ENCODE data around the gene WDR35. TPM values are rescaled to one million over a fixed set of nuclear protein-coding genes. Genes with fewer than 3 reads are reported as not detected.
A peak's percentile ranks its signal among the peaks of the same experiment; 100 is the strongest.

WDR35 gene
- total and polyA plus RNA-seq, 4 donors: 0.97 to 3.8 (median 1.6) TPM

DNA sequence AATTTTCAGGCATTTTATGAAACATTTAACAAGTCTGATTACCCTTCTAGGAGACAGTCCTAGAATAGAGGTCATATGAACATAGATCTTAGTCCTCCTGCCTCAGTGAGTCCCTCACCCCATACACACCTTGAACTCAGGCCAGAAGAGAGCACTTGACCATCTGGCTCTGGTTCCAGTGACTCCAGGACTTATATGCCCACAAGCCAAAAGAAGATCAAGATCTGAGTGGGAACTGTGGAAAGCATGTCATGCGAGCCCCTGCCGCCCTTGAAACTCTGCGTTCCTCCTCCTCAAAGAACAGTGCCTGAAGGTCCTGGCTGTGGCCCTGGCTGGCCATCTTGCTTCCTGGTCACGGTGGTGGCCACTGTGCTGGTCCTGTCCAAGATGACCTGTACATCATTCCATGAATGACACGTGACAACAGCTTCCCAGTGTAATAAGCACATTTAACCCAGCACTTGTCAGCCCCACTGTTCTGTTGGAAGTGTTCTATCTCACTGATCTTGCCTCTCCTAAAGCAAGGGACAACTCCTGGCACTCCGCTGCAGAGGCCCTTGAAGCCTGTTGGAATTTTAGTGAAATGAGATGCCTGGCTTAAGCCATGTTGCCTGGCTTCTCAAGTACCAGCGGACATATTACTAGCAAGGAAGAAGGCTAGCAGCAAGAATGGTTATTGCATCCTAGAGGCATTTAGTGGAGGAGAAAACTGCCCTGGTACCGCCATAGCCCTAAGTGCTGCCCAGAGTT is 105.8 kb downstream of the WDR35 start:
- Histone ChIP-seq H3K9me3 (ENCODE audit: control insufficient read depth in 4 of 4, low read length in 3 of 4) (no peaks in the 10 kb centered on the region), H3K4me3 (ENCODE audit: low read depth in 1 of 3, low read length in 3 of 3) (no peak overlapping the region), H3K4me1 (ENCODE audit: control insufficient read depth in 4 of 4, insufficient read depth in 4 of 4, low read length in 3 of 4) (no peaks in the 10 kb centered on the region), H3K27me3 (ENCODE audit: control insufficient read depth in 4 of 4, insufficient read depth in 4 of 4, low read length in 3 of 4) (no peaks in the 10 kb centered on the region), H3K9ac (ENCODE audit: low read depth in 1 of 2, low read length in 2 of 2) (no peak overlapping the region), H3K27ac (ENCODE audit: low read depth in 1 of 2, low read length in 2 of 2) (no peak overlapping the region), H3K36me3 (ENCODE audit: control insufficient read depth in 4 of 4, insufficient read depth in 3 of 4, low read depth in 1 of 4, low read length in 3 of 4) (no peaks in the 10 kb centered on the region)
- TF ChIP-seq YY1 (IDR thresholded peaks at IDR 0.05): no peak
- WGBS: 97% methylated on average over 8 of the region's 8 CpGs
- peak; percentile 30 for DNase-seq (ENCODE audit: low spot score)

DNA sequence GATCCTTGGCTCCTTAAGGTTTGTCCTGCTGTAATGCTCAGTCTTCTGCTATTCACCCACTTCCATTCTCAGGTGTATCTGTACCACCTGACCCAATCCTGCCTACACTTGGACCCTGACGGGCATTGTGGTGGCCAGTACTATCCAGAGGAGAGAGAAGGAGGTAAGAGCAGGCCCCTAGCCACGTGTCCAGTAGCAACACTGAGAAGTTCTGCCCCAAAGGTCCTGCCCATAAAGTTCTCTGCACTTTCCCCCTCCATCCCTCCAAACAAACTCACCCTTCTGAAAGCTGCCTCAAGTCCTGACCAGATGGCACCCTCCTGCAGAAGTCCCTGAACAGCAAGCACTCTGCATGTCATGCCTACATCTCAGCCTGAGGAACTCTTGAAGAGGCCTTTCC is 106.4 kb downstream of the WDR35 start:
- H3K27ac ChIP-seq (ENCODE audit: low read depth in 1 of 2, low read length in 2 of 2): no peak overlapping the region
- H3K27me3 ChIP-seq (ENCODE audit: control insufficient read depth in 4 of 4, insufficient read depth in 4 of 4, low read length in 3 of 4): no peaks in the 10 kb centered on the region
- DNase-seq (ENCODE audit: low spot score): peak; percentile 22
- H3K36me3 ChIP-seq (ENCODE audit: control insufficient read depth in 4 of 4, insufficient read depth in 3 of 4, low read depth in 1 of 4, low read length in 3 of 4): no peaks in the 10 kb centered on the region
- H3K9me3 ChIP-seq (ENCODE audit: control insufficient read depth in 4 of 4, low read length in 3 of 4): no peaks in the 10 kb centered on the region
- TF ChIP-seq EGR1 (IDR thresholded peaks at IDR 0.05; ENCODE audit: low read depth in 2 of 2): no peak
- no peak for TF ChIP-seq HNF4G (IDR thresholded peaks at IDR 0.05)
- TF ChIP-seq FOXA2 (IDR thresholded peaks at IDR 0.05): no peak
- no peak for TF ChIP-seq ZBTB33 (IDR thresholded peaks at IDR 0.05)
- TF ChIP-seq NR2F2 (IDR thresholded peaks at IDR 0.05): no peak
- TF ChIP-seq, protein P1, sequence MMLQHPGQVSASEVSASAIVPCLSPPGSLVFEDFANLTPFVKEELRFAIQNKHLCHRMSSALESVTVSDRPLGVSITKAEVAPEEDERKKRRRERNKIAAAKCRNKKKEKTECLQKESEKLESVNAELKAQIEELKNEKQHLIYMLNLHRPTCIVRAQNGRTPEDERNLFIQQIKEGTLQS (IDR thresholded peaks at IDR 0.05): no peak
- TF ChIP-seq SP1 (IDR thresholded peaks at IDR 0.05): no peak
- TF ChIP-seq, protein P2, sequence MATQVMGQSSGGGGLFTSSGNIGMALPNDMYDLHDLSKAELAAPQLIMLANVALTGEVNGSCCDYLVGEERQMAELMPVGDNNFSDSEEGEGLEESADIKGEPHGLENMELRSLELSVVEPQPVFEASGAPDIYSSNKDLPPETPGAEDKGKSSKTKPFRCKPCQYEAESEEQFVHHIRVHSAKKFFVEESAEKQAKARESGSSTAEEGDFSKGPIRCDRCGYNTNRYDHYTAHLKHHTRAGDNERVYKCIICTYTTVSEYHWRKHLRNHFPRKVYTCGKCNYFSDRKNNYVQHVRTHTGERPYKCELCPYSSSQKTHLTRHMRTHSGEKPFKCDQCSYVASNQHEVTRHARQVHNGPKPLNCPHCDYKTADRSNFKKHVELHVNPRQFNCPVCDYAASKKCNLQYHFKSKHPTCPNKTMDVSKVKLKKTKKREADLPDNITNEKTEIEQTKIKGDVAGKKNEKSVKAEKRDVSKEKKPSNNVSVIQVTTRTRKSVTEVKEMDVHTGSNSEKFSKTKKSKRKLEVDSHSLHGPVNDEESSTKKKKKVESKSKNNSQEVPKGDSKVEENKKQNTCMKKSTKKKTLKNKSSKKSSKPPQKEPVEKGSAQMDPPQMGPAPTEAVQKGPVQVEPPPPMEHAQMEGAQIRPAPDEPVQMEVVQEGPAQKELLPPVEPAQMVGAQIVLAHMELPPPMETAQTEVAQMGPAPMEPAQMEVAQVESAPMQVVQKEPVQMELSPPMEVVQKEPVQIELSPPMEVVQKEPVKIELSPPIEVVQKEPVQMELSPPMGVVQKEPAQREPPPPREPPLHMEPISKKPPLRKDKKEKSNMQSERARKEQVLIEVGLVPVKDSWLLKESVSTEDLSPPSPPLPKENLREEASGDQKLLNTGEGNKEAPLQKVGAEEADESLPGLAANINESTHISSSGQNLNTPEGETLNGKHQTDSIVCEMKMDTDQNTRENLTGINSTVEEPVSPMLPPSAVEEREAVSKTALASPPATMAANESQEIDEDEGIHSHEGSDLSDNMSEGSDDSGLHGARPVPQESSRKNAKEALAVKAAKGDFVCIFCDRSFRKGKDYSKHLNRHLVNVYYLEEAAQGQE (IDR thresholded peaks at IDR 0.05): no peak
- no peak for TF ChIP-seq TAF1 (conservative IDR thresholded peaks at IDR 0.05)
- no peak for TF ChIP-seq RAD21 (IDR thresholded peaks at IDR 0.05)
- TF ChIP-seq CTCF (IDR thresholded peaks at IDR 0.05; ENCODE audit: low read depth, low read length, missing input control): no peak
- TF ChIP-seq MAX (IDR thresholded peaks at IDR 0.05): no peak
- no peak for TF ChIP-seq FOXA1 (IDR thresholded peaks at IDR 0.05)
- TF ChIP-seq GABPA (IDR thresholded peaks at IDR 0.05 in 1 of 2, conservative IDR thresholded peaks at IDR 0.05 in 1 of 2): no peak
- no peak for TF ChIP-seq YY1 (IDR thresholded peaks at IDR 0.05)
- no peaks in the 10 kb centered on the region for H3K4me1 ChIP-seq (ENCODE audit: control insufficient read depth in 4 of 4, insufficient read depth in 4 of 4, low read length in 3 of 4)
- WGBS: 67% methylated on average over 2 of the region's 2 CpGs
- no peak overlapping the region for H3K9ac ChIP-seq (ENCODE audit: low read depth in 1 of 2, low read length in 2 of 2)
- no peak overlapping the region for H3K4me3 ChIP-seq (ENCODE audit: low read depth in 1 of 3, low read length in 3 of 3)
